ENCODE results near the gene PALLD. TPM values are rescaled to one million over a fixed set of nuclear protein-coding genes. Genes with fewer than 3 reads are reported as not detected.

Gene PALLD
- total RNA-seq, 1 experiment from 2014 or later, result 23.7 TPM

DNA sequence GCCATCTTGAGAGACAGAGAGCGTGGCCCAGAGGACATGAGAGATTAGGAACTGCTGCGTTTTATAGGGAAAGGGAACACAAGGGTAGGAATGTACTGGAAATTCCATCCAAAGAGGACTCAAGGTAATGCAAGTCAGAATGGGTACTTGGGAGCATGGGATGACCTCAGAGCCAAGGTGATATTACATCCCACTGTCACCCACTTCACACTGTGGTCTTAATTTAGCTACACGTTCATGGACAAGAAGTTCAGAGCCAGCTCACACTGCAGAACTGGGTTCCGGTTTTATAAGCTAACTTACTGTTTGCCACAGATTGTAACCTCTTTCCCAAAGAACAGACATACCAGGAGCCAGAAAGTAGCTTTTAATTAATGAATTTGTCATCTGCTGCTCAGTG lies 268.5 kb downstream of the PALLD start:
- ChIA-PET CTCF (no interaction called here), POLR2A (no interaction called here)
- Mint-ChIP-seq H3K4me3 (no peak overlapping the region), H3K27ac (no peak overlapping the region), H3K9me3 (no peaks in the 10 kb centered on the region), H3K4me1 (no peaks in the 10 kb centered on the region), H3K36me3 (no peaks in the 10 kb centered on the region), H3K27me3 (ENCODE audit: low read depth) (no peaks in the 10 kb centered on the region)
- TF ChIP-seq, protein P1, sequence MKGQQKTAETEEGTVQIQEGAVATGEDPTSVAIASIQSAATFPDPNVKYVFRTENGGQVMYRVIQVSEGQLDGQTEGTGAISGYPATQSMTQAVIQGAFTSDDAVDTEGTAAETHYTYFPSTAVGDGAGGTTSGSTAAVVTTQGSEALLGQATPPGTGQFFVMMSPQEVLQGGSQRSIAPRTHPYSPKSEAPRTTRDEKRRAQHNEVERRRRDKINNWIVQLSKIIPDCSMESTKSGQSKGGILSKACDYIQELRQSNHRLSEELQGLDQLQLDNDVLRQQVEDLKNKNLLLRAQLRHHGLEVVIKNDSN (CRISPR knock-in tag; IDR thresholded peaks at IDR 0.05), result no peak
- no peak for DNase-seq (ENCODE audit: low spot score)
- no peak for ATAC-seq

DNA sequence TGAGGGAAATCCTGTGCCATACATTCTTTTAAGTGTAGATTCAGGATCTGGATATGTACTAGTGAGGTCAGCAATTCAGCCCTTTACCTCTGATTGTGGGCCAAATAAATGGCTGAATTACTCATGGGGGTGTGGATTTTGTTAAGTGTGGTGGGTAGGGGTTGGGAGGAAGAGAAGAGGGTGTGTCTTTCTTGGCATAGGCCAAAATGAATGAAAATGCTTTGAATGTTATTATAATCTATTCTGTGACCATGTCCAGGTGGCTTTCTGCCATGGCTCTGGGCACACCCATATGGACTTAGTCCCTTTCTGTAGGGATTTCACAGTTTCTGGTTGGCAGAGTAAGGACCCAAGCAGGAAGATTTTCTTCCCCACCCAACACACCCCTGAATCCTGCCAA lies 268.9 kb downstream of the PALLD start:
- Mint-ChIP-seq H3K9me3 (no peaks in the 10 kb centered on the region), H3K27me3 (ENCODE audit: low read depth) (no peaks in the 10 kb centered on the region), H3K4me3 (no peak overlapping the region), H3K36me3 (no peaks in the 10 kb centered on the region), H3K4me1 (no peaks in the 10 kb centered on the region), H3K27ac (no peak overlapping the region)
- DNase-seq (ENCODE audit: low spot score) (no peak), ATAC-seq (no peak)
- CTCF ChIA-PET, result no interaction called here
- TF ChIP-seq, protein P2, sequence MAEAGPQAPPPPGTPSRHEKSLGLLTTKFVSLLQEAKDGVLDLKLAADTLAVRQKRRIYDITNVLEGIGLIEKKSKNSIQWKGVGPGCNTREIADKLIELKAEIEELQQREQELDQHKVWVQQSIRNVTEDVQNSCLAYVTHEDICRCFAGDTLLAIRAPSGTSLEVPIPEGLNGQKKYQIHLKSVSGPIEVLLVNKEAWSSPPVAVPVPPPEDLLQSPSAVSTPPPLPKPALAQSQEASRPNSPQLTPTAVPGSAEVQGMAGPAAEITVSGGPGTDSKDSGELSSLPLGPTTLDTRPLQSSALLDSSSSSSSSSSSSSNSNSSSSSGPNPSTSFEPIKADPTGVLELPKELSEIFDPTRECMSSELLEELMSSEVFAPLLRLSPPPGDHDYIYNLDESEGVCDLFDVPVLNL (CRISPR knock-in tag; IDR thresholded peaks at IDR 0.05; ENCODE audit: borderline replicate concordance, low read depth), result no peak
- no peak for TF ChIP-seq JAZF1 (CRISPR knock-in tag; IDR thresholded peaks at IDR 0.05)
- TF ChIP-seq, protein P3, sequence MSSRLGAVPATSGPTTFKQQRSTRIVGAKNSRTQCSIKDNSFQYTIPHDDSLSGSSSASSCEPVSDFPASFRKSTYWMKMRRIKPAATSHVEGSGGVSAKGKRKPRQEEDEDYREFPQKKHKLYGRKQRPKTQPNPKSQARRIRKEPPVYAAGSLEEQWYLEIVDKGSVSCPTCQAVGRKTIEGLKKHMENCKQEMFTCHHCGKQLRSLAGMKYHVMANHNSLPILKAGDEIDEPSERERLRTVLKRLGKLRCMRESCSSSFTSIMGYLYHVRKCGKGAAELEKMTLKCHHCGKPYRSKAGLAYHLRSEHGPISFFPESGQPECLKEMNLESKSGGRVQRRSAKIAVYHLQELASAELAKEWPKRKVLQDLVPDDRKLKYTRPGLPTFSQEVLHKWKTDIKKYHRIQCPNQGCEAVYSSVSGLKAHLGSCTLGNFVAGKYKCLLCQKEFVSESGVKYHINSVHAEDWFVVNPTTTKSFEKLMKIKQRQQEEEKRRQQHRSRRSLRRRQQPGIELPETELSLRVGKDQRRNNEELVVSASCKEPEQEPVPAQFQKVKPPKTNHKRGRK (CRISPR knock-in tag; IDR thresholded peaks at IDR 0.05; ENCODE audit: borderline replicate concordance), result no peak
- TF ChIP-seq, protein P4, sequence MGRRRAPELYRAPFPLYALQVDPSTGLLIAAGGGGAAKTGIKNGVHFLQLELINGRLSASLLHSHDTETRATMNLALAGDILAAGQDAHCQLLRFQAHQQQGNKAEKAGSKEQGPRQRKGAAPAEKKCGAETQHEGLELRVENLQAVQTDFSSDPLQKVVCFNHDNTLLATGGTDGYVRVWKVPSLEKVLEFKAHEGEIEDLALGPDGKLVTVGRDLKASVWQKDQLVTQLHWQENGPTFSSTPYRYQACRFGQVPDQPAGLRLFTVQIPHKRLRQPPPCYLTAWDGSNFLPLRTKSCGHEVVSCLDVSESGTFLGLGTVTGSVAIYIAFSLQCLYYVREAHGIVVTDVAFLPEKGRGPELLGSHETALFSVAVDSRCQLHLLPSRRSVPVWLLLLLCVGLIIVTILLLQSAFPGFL (CRISPR knock-in tag; IDR thresholded peaks at IDR 0.05; ENCODE audit: borderline replicate concordance), result no peak
- TF ChIP-seq CBFB (CRISPR knock-in tag; IDR thresholded peaks at IDR 0.05; ENCODE audit: low read depth), result no peak
- TF ChIP-seq, protein P5, sequence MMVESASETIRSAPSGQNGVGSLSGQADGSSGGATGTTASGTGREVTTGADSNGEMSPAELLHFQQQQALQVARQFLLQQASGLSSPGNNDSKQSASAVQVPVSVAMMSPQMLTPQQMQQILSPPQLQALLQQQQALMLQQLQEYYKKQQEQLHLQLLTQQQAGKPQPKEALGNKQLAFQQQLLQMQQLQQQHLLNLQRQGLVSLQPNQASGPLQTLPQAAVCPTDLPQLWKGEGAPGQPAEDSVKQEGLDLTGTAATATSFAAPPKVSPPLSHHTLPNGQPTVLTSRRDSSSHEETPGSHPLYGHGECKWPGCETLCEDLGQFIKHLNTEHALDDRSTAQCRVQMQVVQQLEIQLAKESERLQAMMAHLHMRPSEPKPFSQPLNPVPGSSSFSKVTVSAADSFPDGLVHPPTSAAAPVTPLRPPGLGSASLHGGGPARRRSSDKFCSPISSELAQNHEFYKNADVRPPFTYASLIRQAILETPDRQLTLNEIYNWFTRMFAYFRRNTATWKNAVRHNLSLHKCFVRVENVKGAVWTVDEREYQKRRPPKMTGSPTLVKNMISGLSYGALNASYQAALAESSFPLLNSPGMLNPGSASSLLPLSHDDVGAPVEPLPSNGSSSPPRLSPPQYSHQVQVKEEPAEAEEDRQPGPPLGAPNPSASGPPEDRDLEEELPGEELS (CRISPR knock-in tag; IDR thresholded peaks at IDR 0.05), result no peak
- no peak for TF ChIP-seq ZNF416 (CRISPR knock-in tag; IDR thresholded peaks at IDR 0.05)
- TF ChIP-seq, protein P6, sequence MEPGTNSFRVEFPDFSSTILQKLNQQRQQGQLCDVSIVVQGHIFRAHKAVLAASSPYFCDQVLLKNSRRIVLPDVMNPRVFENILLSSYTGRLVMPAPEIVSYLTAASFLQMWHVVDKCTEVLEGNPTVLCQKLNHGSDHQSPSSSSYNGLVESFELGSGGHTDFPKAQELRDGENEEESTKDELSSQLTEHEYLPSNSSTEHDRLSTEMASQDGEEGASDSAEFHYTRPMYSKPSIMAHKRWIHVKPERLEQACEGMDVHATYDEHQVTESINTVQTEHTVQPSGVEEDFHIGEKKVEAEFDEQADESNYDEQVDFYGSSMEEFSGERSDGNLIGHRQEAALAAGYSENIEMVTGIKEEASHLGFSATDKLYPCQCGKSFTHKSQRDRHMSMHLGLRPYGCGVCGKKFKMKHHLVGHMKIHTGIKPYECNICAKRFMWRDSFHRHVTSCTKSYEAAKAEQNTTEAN (CRISPR knock-in tag; IDR thresholded peaks at IDR 0.05), result no peak
- TF ChIP-seq SOX15 (CRISPR knock-in tag; IDR thresholded peaks at IDR 0.05), result no peak
- TF ChIP-seq, protein P7, sequence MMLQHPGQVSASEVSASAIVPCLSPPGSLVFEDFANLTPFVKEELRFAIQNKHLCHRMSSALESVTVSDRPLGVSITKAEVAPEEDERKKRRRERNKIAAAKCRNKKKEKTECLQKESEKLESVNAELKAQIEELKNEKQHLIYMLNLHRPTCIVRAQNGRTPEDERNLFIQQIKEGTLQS (CRISPR knock-in tag; conservative IDR thresholded peaks at IDR 0.05), result no peak
- TF ChIP-seq, protein P8, sequence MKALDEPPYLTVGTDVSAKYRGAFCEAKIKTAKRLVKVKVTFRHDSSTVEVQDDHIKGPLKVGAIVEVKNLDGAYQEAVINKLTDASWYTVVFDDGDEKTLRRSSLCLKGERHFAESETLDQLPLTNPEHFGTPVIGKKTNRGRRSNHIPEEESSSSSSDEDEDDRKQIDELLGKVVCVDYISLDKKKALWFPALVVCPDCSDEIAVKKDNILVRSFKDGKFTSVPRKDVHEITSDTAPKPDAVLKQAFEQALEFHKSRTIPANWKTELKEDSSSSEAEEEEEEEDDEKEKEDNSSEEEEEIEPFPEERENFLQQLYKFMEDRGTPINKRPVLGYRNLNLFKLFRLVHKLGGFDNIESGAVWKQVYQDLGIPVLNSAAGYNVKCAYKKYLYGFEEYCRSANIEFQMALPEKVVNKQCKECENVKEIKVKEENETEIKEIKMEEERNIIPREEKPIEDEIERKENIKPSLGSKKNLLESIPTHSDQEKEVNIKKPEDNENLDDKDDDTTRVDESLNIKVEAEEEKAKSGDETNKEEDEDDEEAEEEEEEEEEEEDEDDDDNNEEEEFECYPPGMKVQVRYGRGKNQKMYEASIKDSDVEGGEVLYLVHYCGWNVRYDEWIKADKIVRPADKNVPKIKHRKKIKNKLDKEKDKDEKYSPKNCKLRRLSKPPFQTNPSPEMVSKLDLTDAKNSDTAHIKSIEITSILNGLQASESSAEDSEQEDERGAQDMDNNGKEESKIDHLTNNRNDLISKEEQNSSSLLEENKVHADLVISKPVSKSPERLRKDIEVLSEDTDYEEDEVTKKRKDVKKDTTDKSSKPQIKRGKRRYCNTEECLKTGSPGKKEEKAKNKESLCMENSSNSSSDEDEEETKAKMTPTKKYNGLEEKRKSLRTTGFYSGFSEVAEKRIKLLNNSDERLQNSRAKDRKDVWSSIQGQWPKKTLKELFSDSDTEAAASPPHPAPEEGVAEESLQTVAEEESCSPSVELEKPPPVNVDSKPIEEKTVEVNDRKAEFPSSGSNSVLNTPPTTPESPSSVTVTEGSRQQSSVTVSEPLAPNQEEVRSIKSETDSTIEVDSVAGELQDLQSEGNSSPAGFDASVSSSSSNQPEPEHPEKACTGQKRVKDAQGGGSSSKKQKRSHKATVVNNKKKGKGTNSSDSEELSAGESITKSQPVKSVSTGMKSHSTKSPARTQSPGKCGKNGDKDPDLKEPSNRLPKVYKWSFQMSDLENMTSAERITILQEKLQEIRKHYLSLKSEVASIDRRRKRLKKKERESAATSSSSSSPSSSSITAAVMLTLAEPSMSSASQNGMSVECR (CRISPR knock-in tag; IDR thresholded peaks at IDR 0.05; ENCODE audit: borderline replicate concordance), result no peak
- TF ChIP-seq, protein P9, sequence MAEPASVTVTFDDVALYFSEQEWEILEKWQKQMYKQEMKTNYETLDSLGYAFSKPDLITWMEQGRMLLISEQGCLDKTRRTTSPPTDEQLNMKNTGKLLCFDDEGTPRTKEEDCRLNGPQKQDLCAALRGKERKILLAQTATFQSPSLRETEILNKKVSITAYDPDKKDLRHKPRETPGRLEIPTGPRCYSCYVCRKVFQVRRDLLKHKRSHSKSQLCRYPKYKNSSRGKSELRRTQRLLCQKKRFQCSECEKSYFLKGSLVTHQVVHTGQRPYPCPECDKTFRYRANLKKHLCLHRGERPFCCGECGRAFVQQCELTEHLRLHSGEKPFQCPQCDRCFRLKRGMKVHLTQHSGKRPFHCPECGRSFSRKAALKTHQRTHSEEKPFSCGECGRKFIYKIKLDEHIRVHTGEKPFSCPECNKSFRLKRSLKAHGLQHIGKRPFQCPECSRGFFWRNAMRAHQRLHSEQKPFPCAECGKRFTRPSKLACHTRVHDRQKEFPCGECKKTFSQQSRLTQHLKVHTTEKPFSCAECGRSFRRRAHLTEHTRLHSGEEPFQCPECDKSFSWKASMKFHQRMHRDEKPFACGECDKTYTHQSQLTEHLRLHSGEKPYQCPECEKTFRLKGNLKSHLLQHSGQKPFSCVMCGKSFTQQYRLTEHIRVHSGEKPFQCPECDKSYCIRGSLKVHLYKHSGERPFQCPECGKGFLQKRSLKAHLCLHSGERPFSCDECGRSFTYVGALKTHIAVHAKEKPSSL (CRISPR knock-in tag; conservative IDR thresholded peaks at IDR 0.05), result no peak
- TF ChIP-seq RORB (CRISPR knock-in tag; IDR thresholded peaks at IDR 0.05), result no peak
- no peak for TF ChIP-seq RELA (CRISPR knock-in tag; IDR thresholded peaks at IDR 0.05; ENCODE audit: borderline replicate concordance)
- no peak for TF ChIP-seq GTF2I (CRISPR knock-in tag; conservative IDR thresholded peaks at IDR 0.05)
- POLR2A ChIA-PET, result no interaction called here

Measured in WTC11 (cell line).